WTC11 (cell line): ENCODE measurements around the gene IQCF2. TPM values are rescaled to one million over a fixed set of nuclear protein-coding genes. Genes with fewer than 3 reads are reported as not detected.

Experiments used
- ATAC-seq: fragments of 200-7000 bp; cut with Tn5 transposase; 2 replicates; pipeline ENCODE4 v1.10.0; 2021; ENCODE audit warnings: mild to moderate bottlenecking, moderate library complexity
- CTCF ChIA-PET: fragments of 300-600 bp; sonication (Branson Sonifier 250); formaldehyde crosslinking; loops from one replicate; lab custom pipeline; 2021; ENCODE audit warnings: antibody characterized with exemption; lab: Charles Lee
- POLR2A ChIA-PET: fragments of 350-600 bp; sonication (Branson Sonifier 250); formaldehyde crosslinking; loops from one replicate; lab custom pipeline; 2021; ENCODE audit warnings: antibody characterized with exemption; lab: Charles Lee
- DNase-seq: peaks from one replicate; pipeline ENCODE4 v3.0.0; 2021; ENCODE audit warnings: low spot score
- H3K27ac Mint-ChIP-seq: 2 replicates; pipeline ENCODE4 v1.8.0; 2021; ENCODE audit warnings: mixed read lengths
- H3K27me3 Mint-ChIP-seq: 2 replicates; pipeline ENCODE4 v1.8.0; 2021; ENCODE audit warnings: low read depth, mild to moderate bottlenecking, moderate library complexity, mixed read lengths
- H3K36me3 Mint-ChIP-seq: 2 replicates; pipeline ENCODE4 v1.8.0; 2021; ENCODE audit warnings: mixed read lengths
- H3K4me1 Mint-ChIP-seq: 2 replicates; pipeline ENCODE4 v1.8.0; 2022; ENCODE audit warnings: mixed read lengths
- H3K4me3 Mint-ChIP-seq: 2 replicates; pipeline ENCODE4 v1.8.0; 2021; ENCODE audit warnings: mild to moderate bottlenecking, moderate library complexity, mixed read lengths
- H3K9me3 Mint-ChIP-seq: 2 replicates; pipeline ENCODE4 v1.8.0; 2021; ENCODE audit warnings: mixed read lengths
- CREM ChIP-seq: sonication (generic); formaldehyde crosslinking; IDR thresholded peaks from 2 replicates; pipeline ENCODE4 v1.8.1; 2022; ENCODE audit warnings: mild to moderate bottlenecking, missing genetic modification reagents, moderate library complexity
- GABPB1 ChIP-seq: sonication (generic); formaldehyde crosslinking; IDR thresholded peaks from 2 replicates; pipeline ENCODE4 v1.8.1; 2023; ENCODE audit warnings: mild to moderate bottlenecking, missing genetic modification reagents
- JAZF1 ChIP-seq: fragments of 250-450 bp; sonication (Bioruptor Pico); IDR thresholded peaks from 2 replicates; pipeline ENCODE4 v1.9.0; 2021; ENCODE audit warnings: moderate library complexity, mild to moderate bottlenecking, inconsistent platforms
- KAT7 ChIP-seq: sonication (generic); formaldehyde crosslinking; IDR thresholded peaks from 2 replicates; pipeline ENCODE4 v1.8.1; 2023; ENCODE audit warnings: missing genetic modification reagents, mild to moderate bottlenecking, borderline replicate concordance
- NR1H2 ChIP-seq: sonication (generic); formaldehyde crosslinking; IDR thresholded peaks from 2 replicates; pipeline ENCODE4 v1.9.0; 2021; ENCODE audit warnings: mild to moderate bottlenecking, moderate library complexity, missing genetic modification reagents
- NR3C1 ChIP-seq: sonication (generic); formaldehyde crosslinking; conservative IDR thresholded peaks from 2 replicates; pipeline ENCODE4 v1.8.1; 2023; ENCODE audit warnings: low read depth, mild to moderate bottlenecking, missing genetic modification reagents
- OVOL2 ChIP-seq: fragments of 250-450 bp; sonication (Bioruptor Pico); IDR thresholded peaks from 2 replicates; pipeline ENCODE4 v1.9.0; 2021; ENCODE audit warnings: mild to moderate bottlenecking, borderline replicate concordance
- SP1 ChIP-seq: sonication (generic); formaldehyde crosslinking; conservative IDR thresholded peaks from 2 replicates; pipeline ENCODE4 v1.8.1; 2022; ENCODE audit warnings: missing genetic modification reagents
- TEAD1 ChIP-seq: sonication (generic); formaldehyde crosslinking; IDR thresholded peaks from 2 replicates; pipeline ENCODE4 v1.8.0; 2022; ENCODE audit warnings: mild to moderate bottlenecking, missing genetic modification reagents
- TEAD4 ChIP-seq: sonication (generic); formaldehyde crosslinking; IDR thresholded peaks from 2 replicates; pipeline ENCODE4 v1.8.0; 2022; ENCODE audit warnings: mild to moderate bottlenecking, missing genetic modification reagents
- ZNF232 ChIP-seq: sonication (generic); formaldehyde crosslinking; IDR thresholded peaks from 2 replicates; pipeline ENCODE4 v1.8.0; 2022; ENCODE audit warnings: mild to moderate bottlenecking, missing genetic modification reagents
- ZNF396 ChIP-seq: fragments of 250-450 bp; sonication (Bioruptor Pico); IDR thresholded peaks from 2 replicates; pipeline ENCODE4 v1.8.0; 2021; ENCODE audit warnings: mild to moderate bottlenecking, moderate library complexity, borderline replicate concordance
- ZNF425 ChIP-seq: fragments of 250-450 bp; sonication (Bioruptor Pico); conservative IDR thresholded peaks from 2 replicates; pipeline ENCODE4 v1.9.0; 2021; ENCODE audit warnings: mild to moderate bottlenecking
- total RNA-seq: library from RNA; stranded (reverse); gene quantifications from 3 replicates; pipeline ENCODE4 v1.2.3, GENCODE V29; 2021
- TF ChIP-seq, protein P1 (sequence below): sonication (generic); formaldehyde crosslinking; IDR thresholded peaks from 2 replicates; pipeline ENCODE4 v1.8.0; 2022; ENCODE audit warnings: mild to moderate bottlenecking, missing genetic modification reagents
- TF ChIP-seq, protein P2 (sequence below): sonication (generic); formaldehyde crosslinking; IDR thresholded peaks from 2 replicates; pipeline ENCODE4 v1.8.1; 2022; ENCODE audit warnings: missing genetic modification reagents, borderline replicate concordance
- TF ChIP-seq, protein P3 (sequence below): sonication (generic); formaldehyde crosslinking; IDR thresholded peaks from 2 replicates; pipeline ENCODE4 v1.8.0; 2022; ENCODE audit warnings: mild to moderate bottlenecking, missing genetic modification reagents
- TF ChIP-seq, protein P4 (sequence below): fragments of 250-450 bp; sonication (Bioruptor Pico); IDR thresholded peaks from 2 replicates; pipeline ENCODE4 v1.9.0; 2021; ENCODE audit warnings: mild to moderate bottlenecking
- TF ChIP-seq, protein P5 (sequence below): sonication (generic); formaldehyde crosslinking; conservative IDR thresholded peaks from 2 replicates; pipeline ENCODE4 v1.8.1; 2023; ENCODE audit warnings: mild to moderate bottlenecking, low read depth, missing genetic modification reagents, moderate library complexity
- TF ChIP-seq, protein P6 (sequence below): sonication (generic); formaldehyde crosslinking; IDR thresholded peaks from 2 replicates; pipeline ENCODE4 v1.8.0; 2022; ENCODE audit warnings: mild to moderate bottlenecking, missing genetic modification reagents

Gene IQCF2
- total RNA-seq, 1 experiment from 2014 or later, result not detected

DNA sequence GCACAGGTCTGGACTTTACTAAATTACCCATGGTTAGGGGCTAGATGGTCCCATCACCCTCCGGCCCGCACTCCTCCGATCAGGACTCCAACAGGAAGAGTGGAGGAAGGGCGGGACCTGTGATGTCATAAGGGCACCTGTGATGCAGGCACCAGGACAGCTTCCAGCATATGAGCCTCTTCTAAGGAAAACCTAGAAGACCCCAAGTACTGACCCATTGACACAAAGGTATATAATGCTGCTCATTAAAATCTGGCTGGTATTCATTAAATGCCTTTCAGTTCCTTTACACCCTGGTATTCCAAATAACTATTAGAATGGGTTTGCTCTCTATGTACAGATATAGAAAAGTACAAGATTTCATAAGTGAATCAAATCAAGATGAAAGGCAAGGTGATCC lies 14.1 kb downstream of the IQCF2 start, which contains the start of gene IQCF5:
IQCF5 (minus strand) TSS at position 101 of the 400 bp plus-strand sequence; CDS start at position 31, 70 bp downstream.
- DNase-seq (no peak), ATAC-seq (no peak)
- CTCF ChIA-PET, result interaction anchor here (0.6 to 1.7 kb wide), 2 partner anchors 156 to 905 kb away, joined by 3 to 7 read pairs; no protein-coding TSS in a partner anchor
- POLR2A ChIA-PET, result no interaction called here
- no peaks in the 10 kb centered on the region for H3K4me1 Mint-ChIP-seq
- TF ChIP-seq GABPB1 (no peak), TEAD4 (no peak), ZNF232 (no peak)
- TF ChIP-seq, protein P1, sequence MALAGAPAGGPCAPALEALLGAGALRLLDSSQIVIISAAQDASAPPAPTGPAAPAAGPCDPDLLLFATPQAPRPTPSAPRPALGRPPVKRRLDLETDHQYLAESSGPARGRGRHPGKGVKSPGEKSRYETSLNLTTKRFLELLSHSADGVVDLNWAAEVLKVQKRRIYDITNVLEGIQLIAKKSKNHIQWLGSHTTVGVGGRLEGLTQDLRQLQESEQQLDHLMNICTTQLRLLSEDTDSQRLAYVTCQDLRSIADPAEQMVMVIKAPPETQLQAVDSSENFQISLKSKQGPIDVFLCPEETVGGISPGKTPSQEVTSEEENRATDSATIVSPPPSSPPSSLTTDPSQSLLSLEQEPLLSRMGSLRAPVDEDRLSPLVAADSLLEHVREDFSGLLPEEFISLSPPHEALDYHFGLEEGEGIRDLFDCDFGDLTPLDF (CRISPR knock-in tag), result no peak
- TF ChIP-seq, protein P2, sequence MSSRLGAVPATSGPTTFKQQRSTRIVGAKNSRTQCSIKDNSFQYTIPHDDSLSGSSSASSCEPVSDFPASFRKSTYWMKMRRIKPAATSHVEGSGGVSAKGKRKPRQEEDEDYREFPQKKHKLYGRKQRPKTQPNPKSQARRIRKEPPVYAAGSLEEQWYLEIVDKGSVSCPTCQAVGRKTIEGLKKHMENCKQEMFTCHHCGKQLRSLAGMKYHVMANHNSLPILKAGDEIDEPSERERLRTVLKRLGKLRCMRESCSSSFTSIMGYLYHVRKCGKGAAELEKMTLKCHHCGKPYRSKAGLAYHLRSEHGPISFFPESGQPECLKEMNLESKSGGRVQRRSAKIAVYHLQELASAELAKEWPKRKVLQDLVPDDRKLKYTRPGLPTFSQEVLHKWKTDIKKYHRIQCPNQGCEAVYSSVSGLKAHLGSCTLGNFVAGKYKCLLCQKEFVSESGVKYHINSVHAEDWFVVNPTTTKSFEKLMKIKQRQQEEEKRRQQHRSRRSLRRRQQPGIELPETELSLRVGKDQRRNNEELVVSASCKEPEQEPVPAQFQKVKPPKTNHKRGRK, result no peak
- H3K36me3 Mint-ChIP-seq, result no peaks in the 10 kb centered on the region
- no peak within 1 kb of the TSS for H3K27ac Mint-ChIP-seq
- H3K9me3 Mint-ChIP-seq, result peaks cover 6% of the 10 kb centered on the region
- H3K27me3 Mint-ChIP-seq, result no peaks in the 10 kb centered on the region; the same call in 1 of the 2 replicates
- H3K4me3 Mint-ChIP-seq, result no peak within 1 kb of the TSS

DNA sequence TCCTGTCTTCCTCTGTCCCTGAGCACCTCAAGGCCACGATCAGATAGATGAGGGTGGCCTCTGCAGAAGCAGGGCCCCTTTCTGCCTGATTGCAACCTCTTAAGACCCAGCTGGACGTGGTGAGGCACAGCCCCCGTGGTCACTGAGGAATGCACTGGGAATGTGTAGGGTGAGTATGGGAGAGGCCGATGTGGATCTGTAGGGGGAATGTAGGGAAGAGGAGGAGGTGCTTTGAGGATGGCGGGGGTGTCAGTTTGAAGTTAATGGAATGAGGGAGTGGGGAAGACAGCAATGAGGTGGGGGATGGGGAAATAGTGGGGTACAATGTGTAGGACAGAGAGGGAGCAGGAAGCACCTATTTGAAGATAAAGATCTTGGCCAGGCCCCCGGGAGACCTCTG lies 14.8 kb downstream of the IQCF2 start:
- DNase-seq, result no peak
- H3K4me1 Mint-ChIP-seq, result no peaks in the 10 kb centered on the region
- POLR2A ChIA-PET, result interaction anchor here (0.6 kb wide), 1 partner anchor 45 kb away, joined by 3 read pairs; no protein-coding TSS in a partner anchor
- no peaks in the 10 kb centered on the region; the same call in 1 of the 2 replicates for H3K27me3 Mint-ChIP-seq
- no peak overlapping the region for H3K4me3 Mint-ChIP-seq
- H3K36me3 Mint-ChIP-seq, result no peaks in the 10 kb centered on the region
- peaks cover 6% of the 10 kb centered on the region for H3K9me3 Mint-ChIP-seq
- TF ChIP-seq ZNF232 (no peak), ZNF396 (CRISPR knock-in tag) (no peak)
- TF ChIP-seq, protein P3, sequence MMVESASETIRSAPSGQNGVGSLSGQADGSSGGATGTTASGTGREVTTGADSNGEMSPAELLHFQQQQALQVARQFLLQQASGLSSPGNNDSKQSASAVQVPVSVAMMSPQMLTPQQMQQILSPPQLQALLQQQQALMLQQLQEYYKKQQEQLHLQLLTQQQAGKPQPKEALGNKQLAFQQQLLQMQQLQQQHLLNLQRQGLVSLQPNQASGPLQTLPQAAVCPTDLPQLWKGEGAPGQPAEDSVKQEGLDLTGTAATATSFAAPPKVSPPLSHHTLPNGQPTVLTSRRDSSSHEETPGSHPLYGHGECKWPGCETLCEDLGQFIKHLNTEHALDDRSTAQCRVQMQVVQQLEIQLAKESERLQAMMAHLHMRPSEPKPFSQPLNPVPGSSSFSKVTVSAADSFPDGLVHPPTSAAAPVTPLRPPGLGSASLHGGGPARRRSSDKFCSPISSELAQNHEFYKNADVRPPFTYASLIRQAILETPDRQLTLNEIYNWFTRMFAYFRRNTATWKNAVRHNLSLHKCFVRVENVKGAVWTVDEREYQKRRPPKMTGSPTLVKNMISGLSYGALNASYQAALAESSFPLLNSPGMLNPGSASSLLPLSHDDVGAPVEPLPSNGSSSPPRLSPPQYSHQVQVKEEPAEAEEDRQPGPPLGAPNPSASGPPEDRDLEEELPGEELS (CRISPR knock-in tag), result no peak
- TF ChIP-seq, protein P4, sequence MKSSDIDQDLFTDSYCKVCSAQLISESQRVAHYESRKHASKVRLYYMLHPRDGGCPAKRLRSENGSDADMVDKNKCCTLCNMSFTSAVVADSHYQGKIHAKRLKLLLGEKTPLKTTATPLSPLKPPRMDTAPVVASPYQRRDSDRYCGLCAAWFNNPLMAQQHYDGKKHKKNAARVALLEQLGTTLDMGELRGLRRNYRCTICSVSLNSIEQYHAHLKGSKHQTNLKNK (CRISPR knock-in tag), result no peak
- CTCF ChIA-PET, result interaction anchor here (1.4 to 1.7 kb wide), 2 partner anchors 57 to 157 kb away, joined by 3 to 7 read pairs; no protein-coding TSS in a partner anchor
- no peak for ATAC-seq
- H3K27ac Mint-ChIP-seq, result no peak overlapping the region

- Mint-ChIP-seq H3K9me3 (peaks cover 10% of the 10 kb centered on the region), H3K27me3 (no peaks in the 10 kb centered on the region), H3K27ac (no peak overlapping the region)
- TF ChIP-seq CREM (CRISPR knock-in tag) (no peak), ZNF396 (CRISPR knock-in tag) (no peak), SP1 (CRISPR knock-in tag) (no peak), NR1H2 (CRISPR knock-in tag) (no peak)
- TF ChIP-seq, all 79 proteins: peak for 0
- Mint-ChIP-seq H3K36me3 (no peaks in the 10 kb centered on the region), H3K4me3 (no peak overlapping the region), H3K4me1 (0 out of 2 replicates have a peak, but pooled peaks cover 2% of the 10 kb centered on the region)
- DNase-seq (no peak), ATAC-seq (no peak)
- CTCF ChIA-PET, result no interaction called here
- POLR2A ChIA-PET, result no interaction called here
Measured at GRCh38 chr3:51879937-51880336, 18.5 kb downstream of the IQCF2 start.

DNA sequence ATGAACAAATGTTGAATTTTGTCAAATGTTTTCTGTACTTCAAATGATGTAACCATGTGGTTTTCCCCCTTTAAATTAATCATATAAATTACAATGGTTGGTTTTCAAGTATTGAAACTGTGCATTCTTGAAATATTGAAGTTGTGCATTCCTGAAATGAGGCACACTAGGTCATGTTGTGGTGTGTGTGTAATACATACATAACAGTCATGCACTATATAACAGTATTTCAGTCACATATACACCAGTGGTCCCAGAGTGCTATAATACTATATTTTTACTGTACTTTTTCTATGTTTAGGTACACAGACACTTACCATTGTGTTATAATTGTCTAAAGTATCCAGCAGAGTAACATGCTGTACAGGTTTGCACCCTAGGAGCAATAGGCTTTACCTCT lies 25.0 kb downstream of the IQCF2 start:
- POLR2A ChIA-PET, result no interaction called here
- no peak overlapping the region for H3K4me3 Mint-ChIP-seq
- H3K4me1 Mint-ChIP-seq, result 0 out of 2 replicates have a peak, but pooled peaks cover 2% of the 10 kb centered on the region
- CTCF ChIA-PET, result no interaction called here
- no peak overlapping the region for H3K27ac Mint-ChIP-seq
- H3K27me3 Mint-ChIP-seq, result no peaks in the 10 kb centered on the region; the same call in none of the 2 replicates
- H3K9me3 Mint-ChIP-seq, result peaks cover 16% of the 10 kb centered on the region; the same call in 1 of the 2 replicates
- DNase-seq (no peak), ATAC-seq (no peak)
- H3K36me3 Mint-ChIP-seq, result no peaks in the 10 kb centered on the region
- TF ChIP-seq NR3C1 (CRISPR knock-in tag), result no peak
- TF ChIP-seq ZNF425, result no peak
- TF ChIP-seq KAT7 (CRISPR knock-in tag), result no peak
- TF ChIP-seq TEAD1 (CRISPR knock-in tag), result no peak
- TF ChIP-seq, protein P5, sequence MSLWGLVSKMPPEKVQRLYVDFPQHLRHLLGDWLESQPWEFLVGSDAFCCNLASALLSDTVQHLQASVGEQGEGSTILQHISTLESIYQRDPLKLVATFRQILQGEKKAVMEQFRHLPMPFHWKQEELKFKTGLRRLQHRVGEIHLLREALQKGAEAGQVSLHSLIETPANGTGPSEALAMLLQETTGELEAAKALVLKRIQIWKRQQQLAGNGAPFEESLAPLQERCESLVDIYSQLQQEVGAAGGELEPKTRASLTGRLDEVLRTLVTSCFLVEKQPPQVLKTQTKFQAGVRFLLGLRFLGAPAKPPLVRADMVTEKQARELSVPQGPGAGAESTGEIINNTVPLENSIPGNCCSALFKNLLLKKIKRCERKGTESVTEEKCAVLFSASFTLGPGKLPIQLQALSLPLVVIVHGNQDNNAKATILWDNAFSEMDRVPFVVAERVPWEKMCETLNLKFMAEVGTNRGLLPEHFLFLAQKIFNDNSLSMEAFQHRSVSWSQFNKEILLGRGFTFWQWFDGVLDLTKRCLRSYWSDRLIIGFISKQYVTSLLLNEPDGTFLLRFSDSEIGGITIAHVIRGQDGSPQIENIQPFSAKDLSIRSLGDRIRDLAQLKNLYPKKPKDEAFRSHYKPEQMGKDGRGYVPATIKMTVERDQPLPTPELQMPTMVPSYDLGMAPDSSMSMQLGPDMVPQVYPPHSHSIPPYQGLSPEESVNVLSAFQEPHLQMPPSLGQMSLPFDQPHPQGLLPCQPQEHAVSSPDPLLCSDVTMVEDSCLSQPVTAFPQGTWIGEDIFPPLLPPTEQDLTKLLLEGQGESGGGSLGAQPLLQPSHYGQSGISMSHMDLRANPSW (CRISPR knock-in tag), result no peak
- TF ChIP-seq, protein P6, sequence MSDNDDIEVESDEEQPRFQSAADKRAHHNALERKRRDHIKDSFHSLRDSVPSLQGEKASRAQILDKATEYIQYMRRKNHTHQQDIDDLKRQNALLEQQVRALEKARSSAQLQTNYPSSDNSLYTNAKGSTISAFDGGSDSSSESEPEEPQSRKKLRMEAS (CRISPR knock-in tag), result no peak
- no peak for TF ChIP-seq OVOL2 (CRISPR knock-in tag)
- TF ChIP-seq JAZF1 (CRISPR knock-in tag), result no peak
